NCI-H526 (cell line): ENCODE measurements around the gene PPP3CA.

Experiments used
- DNase-seq, 2 experiments: peaks; one replicate each; lab custom pipeline; 2025; lab: John Stamatoyannopoulos, UW

Gene PPP3CA

DNA sequence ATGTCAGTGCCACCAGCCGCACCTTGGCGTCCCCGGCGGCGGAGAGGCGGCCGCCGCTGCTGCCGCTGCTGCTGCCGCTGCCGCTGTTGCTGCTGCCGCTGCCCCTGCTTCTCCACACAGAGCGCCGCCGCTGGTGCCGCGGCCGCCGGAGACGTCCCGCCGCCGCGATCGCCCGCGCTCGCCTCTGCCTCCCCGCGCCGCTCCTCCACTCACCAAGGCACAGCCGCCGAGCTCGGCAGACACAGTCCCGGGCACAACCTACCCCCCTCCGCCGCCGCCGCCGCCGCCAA, at the start of gene PPP3CA:
PPP3CA (minus strand) TSS at position 260 of the 290 bp plus-strand sequence.
- DNase-seq: no peak

DNA sequence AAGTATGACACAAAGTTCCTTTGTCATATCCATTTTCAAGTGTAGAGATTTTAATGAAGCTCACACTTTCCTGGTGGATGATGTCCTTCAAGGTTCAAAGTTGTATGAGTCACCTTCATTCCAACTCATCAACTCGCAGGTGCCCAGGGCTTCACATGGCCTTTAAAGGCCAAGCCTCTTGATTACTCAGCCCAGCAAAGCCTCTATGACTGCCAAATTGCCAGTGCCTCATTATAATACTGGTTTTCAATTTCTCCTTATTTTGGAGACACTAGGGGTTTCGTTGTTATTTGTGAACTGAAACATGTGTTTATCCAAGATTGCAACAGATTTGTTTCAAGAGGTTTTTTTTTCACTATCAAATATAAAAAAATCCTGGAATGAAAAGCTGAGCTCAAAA, 45.9 kb upstream of the PPP3CA start:
- DNase-seq: peak in 1 of 2 experiments; percentile 18

- DNase-seq: no peak
Measured at GRCh38 chr4:101370663-101371210, 23.4 kb upstream of the PPP3CA start.

GRCh38 chr4:101367201-101367600, 19.9 kb upstream of the PPP3CA start:
- no peak for DNase-seq

DNA sequence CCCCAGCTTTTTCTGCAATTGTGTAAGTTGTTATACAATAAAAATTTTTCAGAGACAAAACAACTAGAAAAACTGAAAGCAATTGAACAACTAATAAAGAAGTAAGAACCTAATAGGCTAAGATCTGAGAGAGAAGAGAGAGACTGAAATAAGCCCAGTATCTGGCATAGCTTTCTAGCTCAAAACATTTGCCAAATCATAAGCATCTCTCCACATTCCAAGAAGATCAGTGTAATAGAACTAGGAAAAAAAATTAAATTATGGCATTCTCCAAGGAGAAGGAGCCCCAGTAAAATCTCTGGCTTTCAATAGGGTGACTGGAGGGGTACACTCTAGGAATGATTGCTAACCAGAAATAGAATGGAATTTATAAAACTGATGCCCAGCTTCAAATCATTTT, 19.0 kb upstream of the PPP3CA start:
- DNase-seq: no peak

- DNase-seq: no peak
Measured at GRCh38 chr4:101357751-101358150, 10.4 kb upstream of the PPP3CA start.

- DNase-seq: no peak
Measured at GRCh38 chr4:101356928-101357327, 9.6 kb upstream of the PPP3CA start.

DNA sequence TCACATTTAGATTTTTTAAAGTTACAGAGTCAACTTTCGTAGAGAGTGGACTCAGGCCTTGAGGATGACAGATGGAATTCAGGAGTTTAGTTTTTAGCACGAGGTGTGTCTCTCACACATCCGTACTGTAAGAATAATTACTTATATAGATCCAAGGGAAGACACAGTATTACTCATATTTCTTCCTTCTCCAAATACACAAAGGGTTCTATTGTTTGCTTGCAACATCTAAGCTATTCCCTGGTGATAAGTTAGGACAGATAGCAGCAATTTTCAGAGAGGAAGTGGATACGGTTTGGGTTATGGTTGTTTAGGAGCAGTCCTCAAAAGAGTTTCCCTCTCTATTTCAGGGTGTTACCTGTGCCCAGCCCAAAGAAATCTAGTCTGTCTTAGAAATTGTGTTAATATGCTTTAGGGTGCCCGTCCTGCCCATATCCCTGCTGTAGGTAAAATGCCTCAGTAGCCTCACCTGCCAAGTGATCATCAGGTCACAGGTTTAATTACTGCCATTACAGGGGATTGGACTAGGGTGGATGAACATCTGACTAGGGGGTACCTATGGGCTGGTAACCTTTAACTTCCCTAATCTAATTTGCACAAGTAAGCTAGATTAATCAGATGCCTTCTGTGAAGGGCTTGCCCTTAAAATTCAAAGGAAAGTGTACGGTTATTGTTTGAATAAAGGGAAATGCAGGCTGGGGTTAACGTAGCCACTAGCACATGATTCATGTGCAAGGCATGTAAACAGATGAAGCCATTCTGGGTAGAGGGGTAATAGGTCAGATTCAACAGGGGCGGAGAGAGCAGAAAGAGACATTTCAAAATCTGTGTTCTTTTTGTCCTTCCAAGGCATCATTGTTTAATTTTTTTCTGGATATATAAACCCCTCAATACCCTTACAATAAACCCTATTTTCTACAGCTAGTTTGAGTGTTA, 8.7 kb upstream of the PPP3CA start:
- no peak for DNase-seq

- DNase-seq: no peak
Measured at GRCh38 chr4:101355246-101355645, 7.9 kb upstream of the PPP3CA start.

DNA sequence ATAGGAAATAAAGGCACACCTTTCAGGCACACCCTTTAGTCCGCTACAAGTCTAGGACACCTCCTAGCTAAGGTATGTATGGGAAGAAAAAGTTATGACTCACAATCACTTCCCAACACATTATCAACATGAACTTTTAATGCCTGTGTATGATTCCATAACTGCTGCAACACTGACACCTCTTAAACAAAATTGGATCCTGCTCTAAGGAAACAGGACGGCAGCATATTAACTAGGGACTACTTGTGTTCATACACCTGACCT, 2.4 kb upstream of the PPP3CA start:
- DNase-seq: no peak

GRCh38 chr4:101348995-101349800, 1.9 kb upstream of the PPP3CA start:
- DNase-seq: no peak

DNA sequence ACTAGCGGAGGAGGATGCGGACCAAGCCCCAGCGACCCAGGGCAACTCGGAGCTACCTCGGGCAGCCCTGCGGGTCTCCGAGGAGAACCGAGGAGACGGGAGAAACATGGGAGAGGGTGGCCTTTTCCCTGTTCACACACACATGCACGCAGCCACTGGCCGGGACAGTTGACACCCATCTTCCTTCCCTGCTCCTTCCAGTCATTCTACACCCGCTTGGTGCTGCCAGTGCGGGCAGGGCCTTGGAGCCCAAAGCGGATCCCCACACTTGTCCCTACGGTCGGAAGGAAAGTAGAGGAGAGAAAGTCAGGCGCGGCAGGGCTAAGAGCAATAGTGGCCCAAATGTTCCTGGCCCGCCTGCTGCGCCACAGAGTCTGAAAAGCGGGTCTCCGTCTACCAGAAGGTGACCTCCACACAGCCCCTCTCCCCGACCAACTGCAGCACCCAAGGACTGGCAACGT, 1.1 kb upstream of the PPP3CA start:
- peak in 1 of 2 experiments; percentile 4 for DNase-seq

DNA sequence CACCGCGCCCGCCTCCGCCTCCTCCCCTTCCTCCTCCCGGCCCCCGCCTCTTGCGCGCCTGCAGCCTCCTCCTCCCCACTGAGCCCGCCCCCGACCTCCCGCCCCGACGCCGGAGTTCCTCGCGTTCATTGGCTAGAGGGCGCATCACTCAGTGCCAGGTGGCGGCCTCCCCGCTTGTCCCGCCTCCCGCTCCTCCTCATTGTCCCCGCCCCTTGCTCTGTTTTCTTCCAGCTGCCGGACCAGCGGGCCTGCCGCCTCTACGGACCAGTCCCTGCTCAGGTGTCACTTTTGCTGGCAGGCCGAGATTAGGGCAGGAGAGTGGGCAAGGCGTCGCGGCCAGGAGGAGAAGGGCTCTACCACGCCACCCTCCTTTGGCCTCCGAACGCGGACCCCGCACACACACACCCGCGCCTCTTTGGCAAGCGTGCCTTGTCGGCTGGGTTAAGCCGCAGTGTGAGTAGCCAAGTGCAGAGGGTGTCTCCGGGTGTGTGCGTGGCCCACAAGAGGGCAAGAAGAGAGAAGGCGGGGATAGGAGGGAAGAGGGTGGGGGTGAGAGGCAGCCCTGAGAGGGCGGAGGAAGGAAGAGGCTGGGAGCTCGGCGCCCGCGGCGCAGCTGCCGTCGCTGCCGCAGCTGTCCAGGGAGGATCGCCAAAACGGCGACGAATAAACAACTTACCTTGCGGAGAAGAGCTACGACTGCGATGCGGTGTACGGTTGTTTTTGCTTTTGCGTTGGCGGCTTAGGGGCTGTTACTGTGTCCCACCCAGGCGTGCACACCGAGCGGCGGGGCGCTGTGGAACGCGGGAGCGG, 436 bp upstream of the PPP3CA start:
- peak; percentile 75 to 95 for DNase-seq

DNA sequence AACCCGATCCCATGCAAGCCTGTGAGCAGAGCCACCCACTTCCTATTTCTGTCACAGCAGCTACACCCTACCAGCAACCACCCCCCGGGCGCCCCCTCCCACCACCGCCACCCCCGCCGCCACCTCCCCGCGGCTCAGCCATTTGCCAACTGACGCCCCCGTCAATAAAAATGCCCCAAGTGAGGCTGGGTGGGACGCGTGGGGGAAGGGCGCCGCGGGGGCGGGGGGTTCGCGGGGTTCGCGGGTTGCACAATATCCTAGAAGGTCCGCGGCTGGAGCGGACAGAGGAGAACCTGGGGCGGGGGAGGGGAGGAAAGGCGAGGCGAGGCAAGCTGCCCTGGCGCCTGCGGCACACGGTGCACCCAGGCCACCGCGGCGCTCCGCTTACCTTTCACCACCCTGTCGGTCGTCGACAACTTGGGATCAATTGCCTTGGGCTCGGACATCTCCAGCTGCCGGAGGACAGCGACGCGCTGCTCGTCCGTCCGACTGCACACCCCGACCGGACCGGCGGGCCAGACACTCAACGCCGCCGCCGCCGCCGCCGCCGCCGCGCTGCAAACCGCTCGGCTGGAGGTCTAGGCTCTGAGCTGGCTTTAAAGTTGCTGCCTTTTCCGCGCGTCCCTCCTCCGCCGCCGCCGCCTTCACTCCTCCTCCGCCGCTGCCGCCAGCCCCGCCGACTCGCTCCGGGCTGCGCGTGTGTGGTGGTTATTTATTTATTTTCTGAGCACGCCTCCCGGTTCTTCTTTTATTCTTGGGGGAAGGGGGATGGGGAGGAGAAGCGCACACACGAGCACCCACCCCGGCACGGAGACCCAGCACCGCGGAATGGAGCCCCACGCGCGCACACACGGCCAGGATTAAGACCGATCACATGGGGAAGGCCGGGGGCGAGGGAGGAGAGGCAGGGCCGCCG, 717 bp downstream of the PPP3CA start:
- DNase-seq: peak; percentile 65 to 77

DNA sequence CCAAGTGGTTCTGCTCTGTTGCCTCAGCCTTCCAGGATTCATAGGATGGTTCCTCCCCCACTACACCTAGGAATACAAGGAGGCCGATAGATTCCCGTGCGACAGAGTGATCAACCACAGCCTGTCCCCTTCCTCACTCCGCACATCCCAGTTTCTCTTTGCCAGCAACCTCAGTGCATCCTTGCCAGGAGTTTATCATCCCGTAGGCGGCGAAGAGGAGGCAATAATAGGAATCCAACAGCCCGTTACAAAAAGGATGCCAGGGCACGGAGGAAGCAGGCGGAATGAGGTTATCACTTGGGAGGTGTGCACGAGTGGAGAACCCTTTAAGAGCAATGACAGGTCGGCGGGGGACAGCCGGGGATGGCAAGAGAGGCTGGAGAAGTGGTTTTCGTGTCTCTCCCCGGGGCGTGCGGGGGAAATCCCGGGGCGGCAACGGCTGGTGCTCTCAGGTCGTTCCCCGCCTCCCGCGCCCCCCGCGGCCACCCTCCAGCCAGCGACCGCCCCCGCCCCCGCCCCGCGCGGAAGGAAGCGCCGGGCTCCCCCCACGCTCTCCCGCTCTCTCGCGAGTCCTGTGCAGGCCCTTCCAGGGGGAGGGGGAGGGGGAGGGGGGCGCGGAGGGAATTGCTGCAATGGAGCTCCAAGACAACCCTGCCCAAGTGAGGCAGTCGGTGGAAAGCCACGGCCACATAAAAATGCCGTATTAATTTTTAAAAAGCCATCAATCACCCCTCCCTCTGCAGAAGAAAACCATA, 1.6 kb downstream of the PPP3CA start:
- DNase-seq: peak; percentile 52 to 70

GRCh38 chr4:101345271-101345595, 2.1 kb downstream of the PPP3CA start:
- peak; percentile 23 to 66 for DNase-seq

- no peak for DNase-seq
Measured at GRCh38 chr4:101339332-101339731, 8.0 kb downstream of the PPP3CA start.

DNA sequence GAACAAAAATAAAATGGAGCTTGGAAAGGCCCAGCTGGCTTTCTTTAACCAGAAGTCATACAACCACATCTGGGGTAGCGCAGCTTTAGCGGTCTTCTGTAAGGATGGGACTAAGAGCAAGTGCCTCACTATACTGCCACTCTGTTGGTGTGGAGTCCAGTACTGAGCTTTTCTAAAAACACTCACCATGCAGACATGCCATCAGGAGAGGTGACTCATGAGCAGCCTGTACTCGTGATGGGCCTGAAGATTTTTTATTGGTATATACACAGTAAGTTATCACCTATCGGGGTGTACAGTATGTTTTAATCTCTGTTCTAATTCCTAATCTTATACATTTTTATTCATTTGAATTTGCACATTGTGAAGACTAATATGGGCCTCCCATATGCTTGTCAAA, 9.6 kb downstream of the PPP3CA start:
- DNase-seq: no peak

- DNase-seq: peak; percentile 58 to 64
Measured at GRCh38 chr4:101334963-101335572, 12.3 kb downstream of the PPP3CA start.

GRCh38 chr4:101332424-101332823, 14.9 kb downstream of the PPP3CA start:
- DNase-seq: no peak
